Right lung (tissue), 5 donors: ENCODE results near the gene ATP8B4. TPM values are rescaled to one million over a fixed set of nuclear protein-coding genes. Genes with fewer than 3 reads are reported as not detected.

Experiments used
- DNase-seq, 2 donors: peaks; one replicate each; pipeline ENCODE4 v3.0.0-alpha.2; 2013
- polyA plus RNA-seq, 5 donors: library from polyadenylated mRNA; unstranded; fragments of 120-200 nt; gene quantifications; one replicate each; pipeline versions ENCODE4 v1.2.1 to v1.2.3, GENCODE V29; 2013; ENCODE audit warnings: inconsistent platforms in 1 of 5, low replicate concordance in 1 of 5; ENCODE audit not compliant: insufficient read length in 5 of 5, insufficient read depth in 1 of 5

ATP8B4 gene
- polyA plus RNA-seq, 5 donors = 1.7 to 3.0 (median 2.2) TPM

DNA sequence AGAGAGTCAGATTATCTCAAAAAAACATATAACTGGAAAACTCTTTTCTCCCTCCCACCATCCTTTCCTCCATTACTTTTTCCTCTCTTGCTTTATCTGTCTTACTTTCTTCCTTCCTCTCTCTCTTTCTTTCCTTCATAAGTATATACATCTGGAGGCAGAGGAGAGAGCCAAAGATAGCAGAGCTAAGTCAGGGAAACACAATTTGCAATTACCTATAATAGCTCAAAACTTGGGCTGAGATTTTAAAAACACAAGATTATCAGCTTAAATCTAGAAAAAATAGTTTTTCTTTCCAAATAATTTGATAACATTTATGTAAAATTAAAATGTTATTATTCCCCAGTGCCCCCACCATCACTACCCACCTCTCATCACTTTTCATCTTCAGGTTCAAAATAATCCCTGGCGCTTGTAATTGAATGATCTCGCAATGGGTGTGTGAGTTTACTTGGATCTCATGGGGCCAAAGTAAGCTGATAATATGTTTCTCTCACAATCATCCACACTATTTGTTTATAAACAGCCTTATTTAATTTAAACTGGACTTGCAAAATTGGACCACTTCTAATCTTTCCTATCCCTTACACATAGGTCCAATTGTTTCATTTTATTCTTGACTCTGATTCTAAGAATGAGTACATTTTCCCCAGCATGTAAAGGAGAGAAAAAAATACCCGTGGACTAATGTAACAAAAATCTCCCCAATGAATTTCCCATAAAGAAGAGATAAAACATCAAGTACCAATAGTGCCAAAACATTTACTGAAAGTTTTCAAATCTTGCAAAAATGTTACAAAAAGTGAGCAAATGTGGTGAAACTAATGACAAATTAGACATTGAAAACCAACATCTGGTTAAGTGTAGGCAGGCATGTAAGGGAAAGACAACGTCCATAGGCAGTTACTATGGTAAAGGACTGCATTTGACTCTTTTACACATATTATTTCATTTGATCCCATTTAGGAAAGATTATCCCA is 261.2 kb downstream of the ATP8B4 start:
- DNase-seq = no peak

DNA sequence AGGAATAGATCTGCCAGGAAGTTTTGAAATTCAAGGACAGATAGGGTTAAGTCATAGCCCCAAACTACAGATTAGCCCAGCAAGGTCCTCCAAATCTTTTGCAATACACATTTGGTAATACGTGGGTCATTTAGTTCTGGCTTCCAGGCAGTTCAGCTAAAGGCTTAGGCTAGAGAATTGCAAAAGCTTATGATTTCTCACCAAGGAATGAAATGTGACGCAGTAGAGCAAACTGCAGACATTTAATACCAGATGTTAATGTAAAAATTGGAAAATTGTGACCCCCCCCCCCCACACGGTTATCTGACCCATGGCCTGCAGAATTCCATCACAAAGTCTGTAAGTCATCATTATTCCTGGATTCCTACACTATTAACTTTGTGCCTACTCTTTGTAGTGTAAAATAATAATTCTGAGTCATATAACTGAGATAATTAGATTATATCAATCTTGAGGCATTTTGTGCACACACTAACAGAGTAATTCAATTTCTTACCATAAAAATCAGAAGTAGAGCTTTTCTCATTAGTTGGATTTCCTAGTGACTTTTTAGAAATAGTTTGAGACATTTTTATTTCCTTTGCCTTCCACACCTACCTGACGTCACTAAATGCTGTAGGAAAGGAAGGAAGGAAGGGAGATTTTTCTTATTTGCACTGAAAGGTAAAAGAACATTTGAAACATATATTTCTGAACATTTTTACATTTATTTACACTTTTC is 263.0 kb downstream of the ATP8B4 start:
- DNase-seq = no peak

DNA sequence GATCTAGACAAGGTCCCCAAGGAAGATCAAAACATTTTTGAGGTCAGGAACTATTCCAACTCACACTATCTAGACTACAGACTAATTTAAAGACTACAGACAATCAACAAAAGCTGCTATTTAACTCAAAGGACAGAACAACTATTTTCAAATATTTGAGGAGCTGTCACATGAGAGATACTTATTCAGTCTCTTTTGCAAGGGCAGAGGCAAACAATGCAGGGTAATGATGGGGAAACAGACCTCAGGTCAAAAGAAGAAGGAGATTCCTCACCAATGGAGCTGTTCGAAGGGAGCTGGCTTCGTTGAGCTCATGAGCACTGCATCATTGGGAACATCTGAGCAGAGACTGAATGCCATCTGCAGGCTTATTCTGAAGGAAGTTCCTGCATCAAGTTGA is 266.3 kb downstream of the ATP8B4 start:
- no peak for DNase-seq

GRCh38 chr15:49848807-49849206 is 270.2 kb downstream of the ATP8B4 start:
- DNase-seq = no peak

- DNase-seq = no peak
These were observed 270.7 kb downstream of the ATP8B4 start for GRCh38 chr15:49848282-49848724.

DNA sequence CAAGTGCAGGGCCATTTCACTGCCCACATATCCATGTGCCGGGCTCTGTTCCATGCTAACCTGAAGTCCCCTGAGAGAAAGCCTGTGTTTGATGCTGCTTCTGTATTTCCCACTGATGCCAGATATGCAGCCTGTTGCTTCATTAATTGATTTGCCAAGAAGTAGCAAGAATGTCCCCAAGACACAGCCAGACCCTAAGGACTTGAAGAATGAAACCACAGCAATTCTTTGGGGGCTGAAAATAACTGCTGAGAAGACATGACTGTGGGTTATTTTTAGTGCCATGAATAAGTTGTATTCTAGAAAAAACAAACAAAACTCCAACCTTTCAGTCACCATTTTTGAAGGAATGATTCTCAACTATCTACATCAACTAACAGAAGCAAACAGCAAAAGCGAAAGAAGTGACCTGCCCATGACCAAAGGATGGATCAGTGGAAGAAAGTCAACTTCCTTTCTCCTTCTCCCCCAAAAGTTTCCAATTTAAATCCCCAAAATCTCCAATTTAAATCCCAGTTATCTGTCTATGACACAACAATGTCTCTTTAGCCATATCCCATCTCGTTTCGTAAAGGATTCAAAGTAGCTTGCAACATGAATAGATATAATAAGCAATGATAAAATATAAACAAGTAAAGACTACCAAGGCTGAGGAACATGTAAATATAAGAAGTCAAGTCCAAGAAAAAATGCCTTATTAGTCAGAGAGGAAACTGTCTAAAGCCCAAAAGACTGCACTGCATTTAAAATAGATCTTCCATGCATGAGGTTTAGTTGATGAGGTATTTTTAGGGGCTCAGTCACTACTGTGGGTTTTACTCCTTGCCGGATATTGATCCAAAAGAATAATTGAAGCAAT is 271.4 kb downstream of the ATP8B4 start:
- DNase-seq = no peak

DNA sequence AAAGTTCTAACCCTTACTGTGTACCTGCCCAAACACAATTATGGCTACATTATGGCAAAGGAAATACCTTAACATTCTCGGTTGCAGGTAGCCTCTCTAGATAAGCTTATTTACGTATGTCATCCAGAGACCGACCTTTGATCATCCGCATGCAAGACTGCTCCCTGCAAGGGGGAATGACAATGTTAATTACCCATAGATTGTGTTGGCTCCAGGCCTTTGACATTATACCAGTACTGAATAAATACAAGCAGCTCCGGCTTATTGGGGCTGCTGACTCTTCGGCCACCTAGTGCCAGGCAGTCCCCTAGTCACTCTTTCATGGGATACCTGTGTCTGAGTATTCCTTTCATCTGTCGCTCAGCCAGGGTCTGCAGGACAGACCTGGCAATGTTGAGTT is 274.6 kb downstream of the ATP8B4 start:
- DNase-seq = no peak

GRCh38 chr15:49843725-49844124 is 275.3 kb downstream of the ATP8B4 start:
- DNase-seq = no peak

DNA sequence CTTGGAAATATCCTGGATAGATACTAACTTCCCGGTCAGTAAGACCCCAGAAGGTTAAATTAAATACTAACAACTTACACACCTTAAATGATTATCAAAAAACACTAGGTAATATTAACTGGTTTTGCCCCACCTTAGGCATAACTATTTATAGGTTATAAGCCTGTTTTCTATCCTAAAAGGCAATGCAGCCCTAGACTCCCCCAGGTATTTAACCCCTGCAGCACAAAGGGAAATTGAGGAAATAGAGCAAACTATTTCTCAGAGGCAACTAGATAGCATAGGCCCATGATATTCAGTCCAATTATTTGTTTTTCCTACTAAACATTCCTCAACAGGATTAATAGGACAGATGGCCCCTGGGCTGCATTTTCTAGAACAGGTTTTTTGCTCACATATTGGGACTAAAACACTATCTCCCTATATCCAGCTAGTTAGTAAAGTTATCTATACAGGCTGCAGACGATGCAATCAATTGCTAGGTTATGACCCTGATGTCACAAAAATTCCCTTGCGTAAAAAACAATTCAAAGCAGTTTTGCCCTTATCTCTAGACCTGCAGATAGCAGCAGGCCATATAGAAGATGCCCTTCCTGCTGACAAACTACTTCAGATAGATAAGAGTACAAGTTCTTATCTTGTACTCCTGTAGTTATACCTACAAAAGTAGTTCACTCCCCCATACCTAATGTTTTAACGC is 276.9 kb downstream of the ATP8B4 start:
- no peak for DNase-seq

DNA sequence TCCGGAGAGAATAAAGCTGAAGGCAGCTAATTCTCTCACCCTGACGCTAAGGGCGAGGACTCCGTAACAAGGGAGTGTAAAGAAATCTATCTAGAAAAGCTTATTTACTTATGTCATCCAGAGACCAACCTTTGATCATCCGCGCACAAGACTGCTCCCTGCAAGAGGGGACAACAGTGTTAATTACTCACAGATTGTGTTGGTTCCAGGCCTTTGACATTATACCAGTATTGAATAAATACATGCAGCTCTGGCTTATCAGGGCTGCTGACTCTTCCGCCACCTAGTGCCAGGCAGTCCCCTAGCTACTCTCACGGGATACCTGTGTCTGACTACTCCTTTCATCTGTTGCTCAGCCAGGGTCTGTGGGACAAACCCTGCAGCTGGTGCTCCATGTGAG is 286.5 kb downstream of the ATP8B4 start:
- no peak for DNase-seq

DNA sequence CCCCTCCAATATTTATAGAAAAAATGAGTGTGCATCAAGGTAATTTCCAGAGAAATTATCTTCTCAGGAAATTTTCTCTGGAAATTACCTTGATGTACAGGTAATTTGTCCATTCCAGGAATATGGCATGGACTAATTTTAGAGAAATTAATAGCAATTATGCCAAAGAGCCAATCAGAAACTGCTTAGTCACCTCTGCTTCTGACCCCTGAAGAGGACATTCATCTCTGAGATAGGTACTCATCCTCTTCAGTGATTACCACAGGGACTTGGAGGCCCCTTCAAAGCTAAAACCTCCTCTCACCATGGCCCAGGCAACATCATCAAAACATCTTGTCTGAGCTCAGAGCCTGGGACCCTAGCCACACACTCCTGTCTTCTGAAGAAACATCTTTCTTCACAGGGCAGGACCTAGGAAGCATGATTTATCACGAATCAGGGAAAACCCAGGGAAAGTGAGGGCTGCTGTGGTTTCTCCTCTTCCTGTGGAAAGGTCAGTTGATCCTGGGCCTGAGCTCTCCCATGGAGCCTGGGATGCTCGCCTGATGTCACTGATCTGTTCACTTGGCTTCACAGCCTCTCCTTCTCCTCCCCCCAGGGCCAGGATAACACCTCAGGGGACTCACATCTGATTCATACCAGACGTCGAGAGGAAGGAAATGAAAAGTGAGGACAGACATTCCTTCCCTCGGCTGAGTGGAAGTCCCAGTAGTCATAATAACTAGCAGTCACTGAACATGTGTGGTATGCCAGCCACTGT is 287.6 kb downstream of the ATP8B4 start:
- no peak for DNase-seq

- no peak for DNase-seq
These were observed 288.6 kb downstream of the ATP8B4 start for GRCh38 chr15:49830391-49830790.

- no peak for DNase-seq
These were observed 291.7 kb downstream of the ATP8B4 start for GRCh38 chr15:49827311-49827710.

DNA sequence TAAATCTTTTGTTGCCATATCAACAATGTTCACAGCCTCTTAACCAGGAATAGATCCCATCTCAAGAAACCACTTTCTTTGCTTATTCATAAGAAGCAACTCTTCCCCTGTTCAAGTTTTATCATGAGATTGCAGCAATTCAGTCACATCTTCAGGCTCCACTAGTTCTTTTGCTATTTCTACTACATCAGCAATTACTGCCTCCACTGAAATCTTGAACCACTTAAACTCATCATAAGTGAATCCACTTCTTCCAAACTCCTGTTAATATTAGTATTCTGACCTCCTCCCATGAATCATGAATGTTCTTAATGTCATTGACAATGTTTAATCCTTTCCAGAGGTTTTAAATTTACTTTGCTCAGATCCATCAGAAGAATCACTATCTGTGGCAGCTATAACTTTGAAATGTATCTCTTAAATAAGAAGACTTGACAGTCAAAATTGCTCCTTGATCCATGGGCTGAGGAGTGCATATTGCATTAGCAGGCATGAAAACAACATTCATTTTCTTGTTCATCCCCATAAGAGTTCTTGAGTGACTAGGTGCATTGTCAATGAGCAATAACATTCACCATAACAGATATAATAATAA is 292.3 kb downstream of the ATP8B4 start:
- DNase-seq = no peak

DNA sequence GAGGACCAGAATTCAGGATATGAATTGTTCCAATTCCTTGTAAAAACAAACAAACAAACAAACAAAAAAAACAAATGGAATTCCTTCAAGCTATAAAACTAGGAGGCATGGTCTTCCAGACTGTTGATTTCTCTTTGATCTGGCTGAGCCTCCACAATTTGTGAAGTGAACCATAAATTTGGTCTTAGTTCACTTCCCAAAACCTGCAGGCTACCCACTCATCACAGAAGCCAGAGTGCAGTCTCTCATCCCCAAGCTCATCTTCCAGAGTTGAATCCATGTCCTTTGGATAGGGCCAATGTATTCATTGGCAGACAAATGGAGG is 294.3 kb downstream of the ATP8B4 start:
- DNase-seq = no peak

DNA sequence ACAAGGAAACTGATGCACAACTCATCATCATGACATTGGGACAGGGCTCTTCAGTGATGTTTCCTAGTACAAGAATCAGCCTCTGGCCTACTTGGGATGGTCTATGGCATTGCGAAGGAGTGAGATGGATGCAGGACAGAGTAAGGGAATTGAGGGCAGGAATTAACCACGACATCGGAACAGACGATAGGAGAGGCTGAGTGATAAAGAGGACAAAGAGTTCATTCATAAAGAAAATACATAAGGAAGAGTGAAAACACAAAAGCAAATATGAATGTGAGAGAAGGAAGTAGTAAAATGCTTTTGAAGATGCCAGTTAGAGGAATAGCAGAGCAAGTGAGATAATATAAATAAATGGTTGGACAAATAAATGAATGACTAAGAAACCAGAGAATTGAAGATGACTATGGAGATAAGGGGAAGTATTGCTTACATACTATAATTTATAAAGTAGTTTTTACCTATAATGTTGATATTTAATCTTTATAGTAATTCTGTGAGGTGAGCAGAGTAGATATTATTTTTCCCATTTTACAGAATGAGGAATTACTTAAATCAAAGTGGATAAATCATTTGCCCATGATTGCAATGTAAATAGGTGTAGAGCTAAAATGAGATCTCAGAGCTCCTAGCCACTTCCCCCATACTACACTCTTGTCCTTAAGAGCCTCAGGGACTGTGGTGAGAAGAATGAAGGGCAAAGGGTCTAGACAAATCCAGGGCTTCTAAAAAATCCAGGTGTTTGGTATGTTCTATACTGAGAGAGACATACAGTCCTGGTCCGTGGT is 294.9 kb downstream of the ATP8B4 start:
- DNase-seq = no peak

DNA sequence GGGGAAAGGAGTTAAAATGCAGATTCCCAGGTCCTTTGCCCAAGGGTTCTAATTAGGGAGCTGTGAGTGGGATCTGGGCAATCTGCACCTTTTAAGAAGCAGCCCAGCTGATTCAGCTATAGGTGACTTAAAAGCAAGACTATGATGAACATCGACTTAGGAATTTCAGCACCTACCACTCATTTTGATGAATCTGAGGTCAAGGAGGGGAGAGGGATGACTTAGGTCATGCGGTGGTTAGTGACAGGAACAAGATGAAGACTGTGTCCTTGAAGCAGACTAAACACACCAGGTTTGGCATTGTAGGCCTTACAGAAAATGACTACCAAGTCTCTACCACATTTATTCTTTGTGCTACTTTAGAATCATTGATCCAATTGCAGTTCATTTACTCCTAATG is 301.9 kb downstream of the ATP8B4 start:
- no peak for DNase-seq

DNA sequence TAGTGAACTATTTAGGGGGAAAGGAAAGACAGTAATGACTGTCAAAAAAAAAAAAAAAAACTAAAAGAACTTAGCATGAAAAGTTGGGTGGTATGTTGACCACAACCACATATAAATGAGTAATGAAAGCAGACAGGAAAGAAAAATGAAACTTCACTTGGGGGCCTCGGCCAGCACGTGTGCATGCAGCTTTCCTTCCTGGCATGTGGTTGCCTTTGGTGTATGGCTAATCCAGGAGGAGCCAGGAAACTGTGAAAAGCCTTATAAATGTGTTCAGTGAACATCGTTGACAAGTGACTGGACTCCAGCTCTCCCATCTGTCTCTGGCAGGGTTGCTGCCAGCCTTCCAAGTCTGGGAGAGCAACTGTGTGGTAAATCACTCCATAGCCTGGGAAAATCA is 303.1 kb downstream of the ATP8B4 start:
- DNase-seq = no peak

DNA sequence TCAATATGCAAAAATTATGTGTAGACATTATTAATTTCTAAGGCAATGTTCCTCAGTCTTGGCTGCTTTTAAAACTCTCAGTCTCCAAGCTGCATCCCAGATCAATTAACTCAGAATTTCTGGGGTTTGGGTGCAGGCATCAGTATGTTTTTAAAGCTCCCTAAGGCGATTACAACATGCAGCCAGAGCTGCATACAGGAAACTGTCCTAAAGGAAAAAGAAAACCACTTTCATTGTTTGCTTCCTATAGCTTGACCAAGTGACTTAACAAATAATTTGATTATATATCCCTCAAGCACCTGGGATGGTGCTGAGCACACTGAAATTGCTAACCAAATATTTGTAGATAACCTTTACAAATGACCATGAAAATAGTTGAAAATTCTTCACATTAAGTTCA is 303.5 kb downstream of the ATP8B4 start:
- DNase-seq = no peak
